Ovary (tissue), 9 donors: Measurements from ENCODE around the gene NFIC. TPM values are rescaled to one million over a fixed set of nuclear protein-coding genes. Genes with fewer than 3 reads are reported as not detected.
A peak's percentile ranks its signal among the peaks of the same experiment; 100 is the strongest.
"Not testable (repeated sequence)": the region's sequence is repeated elsewhere in the genome, so short reads cannot be mapped to it uniquely, and the experiment has no call there.

Experiments used
- DNase-seq, 5 donors: peaks; one replicate each; pipeline ENCODE4 v3.0.0-alpha.2; 2019 to 2020
- H3K27ac ChIP-seq, 2 donors: fragments of 200-600 bp; one replicate each; pipeline versions ENCODE4 v1.5.1 to v1.8.0; 2019 to 2022
- H3K27me3 ChIP-seq: fragments of 200-600 bp; one replicate; pipeline ENCODE4 v1.8.0; 2022
- H3K36me3 ChIP-seq: fragments of 200-600 bp; sonication (generic); one replicate; pipeline ENCODE4 v1.5.1; 2019
- H3K4me1 ChIP-seq: one replicate; pipeline ENCODE4 v1.8.1; 2013; ENCODE audit warnings: mild to moderate bottlenecking, moderate library complexity; ENCODE audit not compliant: insufficient read depth
- H3K4me3 ChIP-seq: fragments of 200-600 bp; sonication (generic); one replicate; pipeline ENCODE4 v1.5.1; 2017
- H3K9me3 ChIP-seq, 2 donors: fragments of 200-600 bp in 1 of 2; sonication (generic) in 1 of 2; one replicate each; pipeline versions ENCODE4 v1.5.1 to v1.8.1; 2013 to 2019; ENCODE audit warnings: mild to moderate bottlenecking in 1 of 2, moderate library complexity in 1 of 2
- EP300 ChIP-seq: sonication (generic); formaldehyde crosslinking; IDR thresholded peaks from one replicate; pipeline ENCODE4 v1.6.1; 2017; ENCODE audit warnings: antibody characterized with exemption
- POLR2A ChIP-seq: fragments of 450-650 bp; IDR thresholded peaks from one replicate; pipeline ENCODE4 v1.6.1; 2017; ENCODE audit warnings: antibody characterized with exemption, mild to moderate bottlenecking, moderate library complexity
- WGBS, 3 donors: extraction: QIAGEN DNeasy Blood & Tissue Kit in 1 of 3; methylation state at CpG; one replicate each; pipeline versions ENCODE4 v1.1.5 to v1.1.7; 2013 to 2017; 5-methylcytosine and 5-hydroxymethylcytosine counted together
- intact Hi-C, 4 donors: fragments of 100-400 bp; cut with DNase I; formaldehyde crosslinking; loops; one replicate each; pipeline versions ENCODE4 v1.11.0 to v1.15.1; 2022 to 2023
- polyA plus RNA-seq, 2 donors: library from polyadenylated mRNA; stranded (reverse); fragments of 200-250 nt in 1 of 2; fragments of 350-450 nt in 1 of 2; fragmentation: Illumina TruSeq in 1 of 2; extraction: RNeasy Lipid Tissue Mini Kit (QIAGEN cat#74804) in 1 of 2; gene quantifications; one replicate each; pipeline ENCODE4 v1.2.3, GENCODE V29; 2013 to 2014
- total RNA-seq, 7 donors: library from RNA; depleted of rRNA in 2 of 7; stranded (reverse); fragments of >200 nt in 2 of 7; fragmentation: NEBNext Ultra II Directional in 3 of 7; extraction: Animal tissue kit (Norgen Biotek cat#: 25700) in 3 of 7; gene quantifications; one replicate each; pipeline versions ENCODE4 v1.1.0 to v1.2.4, GENCODE V29; 2016 to 2023
- TF ChIP-seq, protein P1 (sequence below), 3 donors: fragments of 450-650 bp in 2 of 3; fragments of 200-600 bp in 1 of 3; IDR thresholded peaks; one replicate each; pipeline versions ENCODE4 v1.5.1 to v1.8.0; 2016 to 2022; ENCODE audit warnings: antibody characterized with exemption in 3 of 3, mild to moderate bottlenecking in 1 of 3
- donor health status: DM: no; HTN: no; CAD: no; lungs with moderate emphysema.
- donor health status: DM: no; HTN: no; CAD: no.
- donor health status: Bipolar disorder and iron deficiency.
- donor health status: DM: yes; HTN: yes; CAD: no.
- donor health status: DM: no; HTN: no; CAD: no.
- donor health status: DM: yes; HTN: yes; CAD: no.

Gene NFIC
- total and polyA plus RNA-seq, 9 donors, result 31.9 to 345 (median 250) TPM

DNA sequence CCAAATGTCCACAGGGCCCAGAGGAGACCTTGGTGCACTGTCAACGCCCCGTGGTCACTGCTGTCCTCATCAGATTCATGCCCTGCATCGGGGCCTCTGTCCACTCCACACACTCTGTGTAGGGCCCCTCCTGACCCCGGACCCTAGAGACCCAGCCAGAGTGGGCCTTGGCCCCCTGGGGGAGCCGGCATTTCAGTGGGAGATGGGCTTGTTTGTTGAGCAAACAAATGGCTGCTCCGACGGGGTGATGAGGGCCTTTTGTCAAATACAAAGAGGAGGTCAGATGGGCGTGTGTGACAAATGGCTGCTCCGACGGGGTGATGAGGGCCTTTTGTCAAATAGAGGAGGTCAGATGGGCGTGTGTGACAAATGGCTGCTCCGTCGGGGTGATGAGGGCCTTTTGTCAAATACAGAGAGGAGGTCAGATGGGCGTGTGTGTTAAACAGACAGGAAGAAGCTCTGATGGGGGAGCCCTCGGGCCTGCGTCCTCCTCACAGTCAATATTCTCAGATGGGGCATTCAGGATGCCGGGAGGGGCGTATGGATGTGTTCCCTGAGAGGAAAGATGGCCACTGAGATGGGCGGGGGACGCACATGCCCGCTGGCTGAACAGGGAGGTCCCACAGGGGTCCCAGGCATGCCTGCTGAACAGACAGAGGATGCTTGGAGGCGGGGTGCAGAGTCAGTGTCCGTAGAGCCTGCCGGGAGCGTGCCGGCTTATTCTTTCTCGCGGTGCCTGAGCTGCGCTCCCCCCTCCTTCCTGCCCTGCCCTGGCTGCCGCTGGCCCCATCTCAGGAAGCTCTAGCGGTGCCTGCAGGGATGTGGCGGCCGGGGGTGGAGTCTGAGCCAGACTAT, 77.7 kb downstream of the NFIC start:
- no peaks in the 10 kb centered on the region for H3K9me3 ChIP-seq
- H3K27ac ChIP-seq, result no peak overlapping the region
- H3K36me3 ChIP-seq, result no peaks in the 10 kb centered on the region
- DNase-seq, result no peak
- intact Hi-C loops, result no loop called here
- 40 to 57% (median 56%) methylated on average over 32 to 33 of the region's 33 CpGs for WGBS, 3 donors
- TF ChIP-seq POLR2A (no peak), EP300 (no peak)
- TF ChIP-seq, protein P1, sequence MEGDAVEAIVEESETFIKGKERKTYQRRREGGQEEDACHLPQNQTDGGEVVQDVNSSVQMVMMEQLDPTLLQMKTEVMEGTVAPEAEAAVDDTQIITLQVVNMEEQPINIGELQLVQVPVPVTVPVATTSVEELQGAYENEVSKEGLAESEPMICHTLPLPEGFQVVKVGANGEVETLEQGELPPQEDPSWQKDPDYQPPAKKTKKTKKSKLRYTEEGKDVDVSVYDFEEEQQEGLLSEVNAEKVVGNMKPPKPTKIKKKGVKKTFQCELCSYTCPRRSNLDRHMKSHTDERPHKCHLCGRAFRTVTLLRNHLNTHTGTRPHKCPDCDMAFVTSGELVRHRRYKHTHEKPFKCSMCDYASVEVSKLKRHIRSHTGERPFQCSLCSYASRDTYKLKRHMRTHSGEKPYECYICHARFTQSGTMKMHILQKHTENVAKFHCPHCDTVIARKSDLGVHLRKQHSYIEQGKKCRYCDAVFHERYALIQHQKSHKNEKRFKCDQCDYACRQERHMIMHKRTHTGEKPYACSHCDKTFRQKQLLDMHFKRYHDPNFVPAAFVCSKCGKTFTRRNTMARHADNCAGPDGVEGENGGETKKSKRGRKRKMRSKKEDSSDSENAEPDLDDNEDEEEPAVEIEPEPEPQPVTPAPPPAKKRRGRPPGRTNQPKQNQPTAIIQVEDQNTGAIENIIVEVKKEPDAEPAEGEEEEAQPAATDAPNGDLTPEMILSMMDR (IDR thresholded peaks at IDR 0.05), result no peak
- no peaks in the 10 kb centered on the region for H3K27me3 ChIP-seq
- peaks cover 1% of the 10 kb centered on the region for H3K4me1 ChIP-seq
- H3K4me3 ChIP-seq, result no peak overlapping the region

DNA sequence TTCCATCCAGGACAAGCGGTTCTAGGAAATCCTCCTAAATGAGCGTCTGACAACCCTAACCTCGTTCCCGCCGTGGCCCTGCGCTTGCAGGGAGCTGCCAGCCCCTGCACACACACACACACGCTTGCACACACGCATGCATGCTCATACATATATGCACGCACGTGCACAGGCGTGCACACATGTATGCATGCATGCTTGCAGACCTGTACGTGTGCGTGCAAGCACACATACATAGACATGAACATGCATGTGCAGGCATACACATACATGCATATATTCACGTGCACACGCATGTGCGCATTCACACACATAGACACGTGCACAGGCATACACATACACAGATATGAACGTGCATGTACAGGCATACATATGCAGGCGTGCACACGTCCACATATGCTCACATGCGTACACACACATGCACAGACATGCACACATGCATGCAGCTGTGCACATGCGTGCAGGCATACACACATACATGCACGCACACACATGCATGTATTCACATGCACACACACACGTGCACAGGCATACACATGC, 78.4 kb downstream of the NFIC start:
- H3K27me3 ChIP-seq, result no peaks in the 10 kb centered on the region

DNA sequence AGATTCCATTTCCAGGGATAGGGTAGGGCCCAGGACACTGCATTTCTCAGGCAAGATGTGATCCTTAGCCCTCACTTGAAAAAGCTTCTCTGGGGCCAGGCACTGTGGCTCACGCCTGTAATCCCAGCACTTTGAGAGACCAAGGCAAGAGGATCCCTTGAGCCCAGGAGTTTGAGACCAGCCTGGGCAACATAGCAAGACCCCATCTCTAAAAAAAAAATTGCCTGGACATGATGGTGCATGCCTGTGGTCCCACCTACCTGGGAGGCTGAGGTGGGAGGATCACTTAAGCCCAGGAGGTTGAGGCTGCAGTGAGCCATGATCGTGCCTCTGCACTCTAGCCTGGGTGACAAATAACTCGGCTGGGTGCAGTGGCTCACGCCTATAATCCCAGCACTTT, 80.3 kb downstream of the NFIC start:
- intact Hi-C loops, H3K27me3 ChIP-seq, H3K4me1 ChIP-seq, H3K4me3 ChIP-seq, H3K9me3 ChIP-seq, H3K36me3 ChIP-seq, H3K27ac ChIP-seq, DNase-seq: not testable (repeated sequence)
- 96 to 98% (median 97%) methylated on average over 4 of the region's 4 CpGs for WGBS, 3 donors

More for the DNA sequence above, 78.4 kb downstream of the NFIC start:
- peaks cover 1% of the 10 kb centered on the region for H3K4me1 ChIP-seq
- H3K36me3 ChIP-seq, result no peaks in the 10 kb centered on the region
- intact Hi-C loops, result no loop called here
- TF ChIP-seq POLR2A (no peak), EP300 (no peak)
- TF ChIP-seq, protein P1 (IDR thresholded peaks at IDR 0.05), result no peak
- H3K4me3 ChIP-seq, result no peak overlapping the region
- 73 to 80% (median 76%) methylated on average over 24 of the region's 24 CpGs for WGBS, 3 donors
- no peak for DNase-seq
- H3K27ac ChIP-seq, result no peak overlapping the region
- no peaks in the 10 kb centered on the region for H3K9me3 ChIP-seq

DNA sequence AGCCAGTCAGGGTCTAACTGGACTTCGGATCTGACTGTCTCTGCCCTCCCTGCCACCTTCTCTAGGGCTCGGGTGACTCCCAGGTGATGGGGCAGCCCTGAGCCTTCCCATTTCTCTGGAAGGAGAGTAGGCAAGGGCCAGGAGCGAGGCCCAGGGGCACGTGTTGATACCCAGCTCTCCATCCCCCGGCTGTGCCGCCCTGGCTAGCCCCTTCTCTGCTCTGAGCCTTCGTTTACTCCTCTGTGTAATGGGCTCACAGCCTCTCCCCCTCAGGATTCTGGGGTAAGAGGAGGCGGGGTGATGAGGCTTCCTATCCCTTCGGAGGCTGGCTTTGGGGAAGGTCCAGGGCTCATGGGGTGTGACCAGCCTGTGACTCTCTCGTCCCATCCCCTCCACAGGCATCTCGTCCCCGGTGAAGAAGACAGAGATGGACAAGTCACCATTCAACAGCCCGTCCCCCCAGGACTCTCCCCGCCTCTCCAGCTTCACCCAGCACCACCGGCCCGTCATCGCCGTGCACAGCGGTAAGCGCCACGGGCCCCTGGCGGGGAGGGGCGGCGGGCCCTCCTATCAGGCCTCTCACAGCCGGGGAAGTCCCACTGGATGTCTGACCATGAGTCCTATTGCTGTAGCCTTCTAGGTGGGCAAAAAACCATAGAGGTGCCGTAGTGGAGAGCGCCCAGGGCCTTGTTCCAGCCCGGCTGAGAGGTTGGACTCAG, 82.4 kb downstream of the NFIC start:
- H3K4me3 ChIP-seq, result no peak overlapping the region

More for the DNA sequence above, 82.4 kb downstream of the NFIC start:
- Histone ChIP-seq H3K36me3 (no peaks in the 10 kb centered on the region), H3K27ac (peak overlapping the region in 1 of 2 donors; percentile 38), H3K9me3 (no peaks in the 10 kb centered on the region), H3K4me1 (peaks cover 3% of the 10 kb centered on the region), H3K27me3 (no peaks in the 10 kb centered on the region)
- TF ChIP-seq, protein P1 (IDR thresholded peaks at IDR 0.05), result no peak
- TF ChIP-seq POLR2A (no peak), EP300 (no peak)
- 90 to 94% (median 93%) methylated on average over 27 to 28 of the region's 28 CpGs for WGBS, 3 donors
- no peak for DNase-seq
- intact Hi-C loops, result no loop called here
